SK-N-DZ (cell line): ENCODE measurements around the gene OPCML.

ENCODE experiments used
- DNase-seq: peaks from one replicate; pipeline ENCODE4 v3.0.0-alpha.2; 2015; ENCODE audit warnings: low spot score

The OPCML gene

GRCh38 chr11:132809070-132809469 lies 723.2 kb downstream of the OPCML start:
- no peak for DNase-seq

GRCh38 chr11:132804258-132804657 lies 728.0 kb downstream of the OPCML start:
- no peak for DNase-seq

DNA sequence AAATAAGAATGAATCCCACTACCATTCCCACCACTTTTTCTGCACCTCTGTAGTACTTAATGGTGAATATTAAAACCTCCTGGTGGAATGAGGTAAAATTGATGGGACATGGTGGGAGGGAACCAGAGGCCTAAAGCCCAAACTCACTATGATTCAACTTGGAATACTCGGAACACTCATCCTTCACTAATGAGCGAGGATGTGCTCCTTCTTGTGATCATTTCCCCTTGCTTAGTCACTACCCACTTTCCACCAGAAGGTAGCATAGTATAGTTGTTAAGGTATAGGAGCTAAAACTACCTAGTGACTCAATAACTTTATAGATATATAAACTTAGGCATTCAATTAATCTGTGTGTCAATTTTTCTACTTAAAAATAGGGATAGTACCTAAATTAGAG lies 728.9 kb downstream of the OPCML start:
- DNase-seq = no peak

- DNase-seq = no peak
These were observed 729.4 kb downstream of the OPCML start for GRCh38 chr11:132802947-132803346.

- no peak for DNase-seq
These were observed 738.5 kb downstream of the OPCML start for GRCh38 chr11:132793831-132794230.

DNA sequence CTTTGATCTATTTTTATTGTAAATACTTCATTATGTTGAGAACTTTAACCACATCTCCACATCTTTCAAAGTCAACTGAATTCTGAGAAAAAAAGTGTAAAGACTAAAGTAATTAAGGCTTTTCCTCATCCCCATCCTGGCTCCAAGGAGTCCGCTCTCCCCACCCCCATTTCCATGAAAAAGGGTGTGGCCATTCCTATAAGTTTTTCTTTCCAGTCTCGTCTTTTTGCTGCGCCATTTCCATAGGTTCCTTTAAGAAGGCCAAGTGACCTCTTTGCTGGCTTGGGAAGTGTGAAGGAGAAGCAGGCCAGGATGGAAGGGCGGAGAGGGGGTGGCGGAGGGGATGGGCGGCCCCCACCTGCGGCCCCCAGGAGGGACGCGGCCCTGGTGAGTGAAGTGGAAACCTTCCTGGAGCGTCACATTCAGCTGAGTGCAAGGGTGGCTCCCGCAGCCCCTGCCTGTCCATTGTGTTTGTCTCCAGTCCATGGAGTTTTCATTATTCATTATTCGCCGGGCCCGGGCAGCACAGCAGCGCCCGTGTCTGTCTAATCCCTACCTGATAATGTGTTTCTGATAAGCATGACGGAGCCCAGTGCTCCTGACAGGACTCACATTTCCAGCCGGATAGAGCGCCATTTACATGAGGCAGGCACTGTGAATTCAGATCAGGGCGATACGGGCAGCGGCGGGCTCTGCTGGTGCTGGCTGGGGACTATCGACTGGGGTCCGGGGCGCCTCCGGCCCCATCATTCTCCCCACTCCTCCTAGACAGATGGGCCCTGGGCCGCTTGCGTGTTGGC lies 739.8 kb downstream of the OPCML start:
- DNase-seq = peak; percentile 4

GRCh38 chr11:132790971-132791370 lies 741.3 kb downstream of the OPCML start:
- no peak for DNase-seq

GRCh38 chr11:132790466-132790865 lies 741.8 kb downstream of the OPCML start:
- DNase-seq = no peak

- DNase-seq = no peak
These were observed 743.4 kb downstream of the OPCML start for GRCh38 chr11:132788816-132789325.

DNA sequence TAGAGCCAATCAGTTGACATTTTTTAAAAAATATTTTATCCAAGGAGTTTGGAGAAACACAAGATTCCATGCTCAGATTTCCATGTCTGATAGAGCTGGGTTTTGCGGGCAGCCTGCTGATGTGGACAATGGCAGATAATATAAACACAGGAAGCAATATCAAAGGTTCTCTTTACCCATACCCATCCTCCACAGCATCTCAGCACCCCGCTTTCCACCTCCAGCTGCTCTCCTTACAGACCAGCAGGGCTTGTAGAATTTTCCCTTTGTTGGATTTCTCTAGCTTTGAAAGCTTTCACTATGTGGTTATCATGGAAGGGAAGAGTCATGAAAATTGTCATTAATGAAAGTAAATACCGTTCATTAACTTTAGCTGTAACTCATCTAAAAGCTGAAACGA lies 746.4 kb downstream of the OPCML start:
- DNase-seq = no peak

DNA sequence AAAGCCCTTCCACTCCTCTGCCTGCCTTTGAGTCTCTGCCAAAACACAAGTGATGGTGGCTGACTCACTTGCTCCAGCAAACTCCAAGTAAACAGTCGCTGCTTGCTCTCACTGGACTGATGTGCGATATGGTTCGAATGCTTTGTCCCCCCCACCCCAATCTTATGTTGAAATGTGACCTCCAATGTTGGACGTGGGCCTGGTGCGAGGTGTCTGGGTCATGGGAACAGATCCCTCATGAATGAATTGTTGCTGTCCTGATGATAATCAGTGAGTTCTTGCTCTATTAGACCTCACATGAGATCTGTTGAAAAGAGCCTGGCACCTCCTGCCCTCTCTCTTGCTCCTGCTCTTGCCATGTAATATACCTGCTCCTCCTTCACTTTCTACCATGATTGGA lies 747.9 kb downstream of the OPCML start:
- DNase-seq = no peak

DNA sequence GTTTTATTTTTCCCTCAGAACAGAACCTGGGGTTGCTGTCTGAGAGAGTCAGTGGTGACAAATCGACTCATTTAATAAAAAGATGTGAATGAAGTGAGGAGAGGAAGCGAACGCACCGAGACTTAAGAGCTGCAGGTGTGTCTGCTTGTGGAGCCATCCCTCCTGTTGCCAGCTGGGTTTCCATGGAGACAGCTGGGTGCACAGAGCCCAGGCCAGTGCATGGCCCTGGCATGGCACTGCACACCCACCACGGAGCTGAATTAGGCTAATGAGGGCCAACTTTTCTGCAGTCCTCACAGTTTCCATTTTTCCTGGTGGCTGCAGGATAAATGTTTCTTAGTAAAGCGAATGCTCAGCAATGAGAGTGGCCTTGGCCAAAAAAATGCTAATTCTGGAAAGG lies 750.2 kb downstream of the OPCML start:
- no peak for DNase-seq

- no peak for DNase-seq
These were observed 752.3 kb downstream of the OPCML start for GRCh38 chr11:132780046-132780445.

GRCh38 chr11:132779497-132779896 lies 752.8 kb downstream of the OPCML start:
- DNase-seq = no peak

- no peak for DNase-seq
These were observed 755.0 kb downstream of the OPCML start for GRCh38 chr11:132777067-132777975.

- DNase-seq = no peak
These were observed 758.5 kb downstream of the OPCML start for GRCh38 chr11:132773751-132774150.

DNA sequence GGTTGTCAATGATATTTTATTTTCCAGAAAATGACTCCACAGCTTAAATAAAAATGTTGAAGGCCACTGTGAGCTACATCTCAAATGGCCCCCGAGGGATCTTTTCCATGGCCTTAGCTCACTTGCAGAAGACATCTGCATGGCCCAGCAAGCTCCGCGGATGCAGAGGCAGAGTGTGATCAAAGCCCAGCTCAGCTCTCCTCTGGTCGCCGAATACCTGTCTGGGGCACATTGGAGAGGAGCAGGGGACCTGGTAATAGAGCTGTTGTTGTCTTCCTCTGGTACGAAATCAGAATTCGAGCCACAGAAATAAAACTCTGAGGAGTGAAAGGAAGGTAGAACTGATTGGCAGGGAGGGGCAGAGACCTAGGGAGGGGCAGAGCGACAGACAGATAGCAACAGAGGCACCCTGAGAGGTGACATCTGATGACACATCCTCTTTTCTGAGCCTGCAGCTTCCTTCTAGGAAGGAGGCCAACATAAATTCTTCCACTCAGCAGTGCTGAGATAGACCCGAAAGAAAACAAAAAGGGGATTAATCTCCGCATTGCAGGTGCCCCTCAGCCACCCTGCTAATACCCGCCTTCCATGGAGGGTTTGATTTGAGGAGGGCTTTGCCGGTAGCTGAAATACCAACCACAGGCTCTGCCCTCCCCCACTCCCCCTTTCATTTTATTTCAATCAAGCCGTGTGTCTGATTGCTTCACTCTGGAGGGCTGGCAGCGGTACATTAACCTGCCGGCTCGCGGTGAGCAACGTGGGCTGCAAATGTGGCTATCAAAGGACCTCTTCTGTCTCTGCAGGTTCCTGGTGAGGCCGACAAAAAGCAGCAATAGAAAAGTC lies 759.4 kb downstream of the OPCML start:
- no peak for DNase-seq

GRCh38 chr11:132771746-132772145 lies 760.6 kb downstream of the OPCML start:
- DNase-seq = no peak

DNA sequence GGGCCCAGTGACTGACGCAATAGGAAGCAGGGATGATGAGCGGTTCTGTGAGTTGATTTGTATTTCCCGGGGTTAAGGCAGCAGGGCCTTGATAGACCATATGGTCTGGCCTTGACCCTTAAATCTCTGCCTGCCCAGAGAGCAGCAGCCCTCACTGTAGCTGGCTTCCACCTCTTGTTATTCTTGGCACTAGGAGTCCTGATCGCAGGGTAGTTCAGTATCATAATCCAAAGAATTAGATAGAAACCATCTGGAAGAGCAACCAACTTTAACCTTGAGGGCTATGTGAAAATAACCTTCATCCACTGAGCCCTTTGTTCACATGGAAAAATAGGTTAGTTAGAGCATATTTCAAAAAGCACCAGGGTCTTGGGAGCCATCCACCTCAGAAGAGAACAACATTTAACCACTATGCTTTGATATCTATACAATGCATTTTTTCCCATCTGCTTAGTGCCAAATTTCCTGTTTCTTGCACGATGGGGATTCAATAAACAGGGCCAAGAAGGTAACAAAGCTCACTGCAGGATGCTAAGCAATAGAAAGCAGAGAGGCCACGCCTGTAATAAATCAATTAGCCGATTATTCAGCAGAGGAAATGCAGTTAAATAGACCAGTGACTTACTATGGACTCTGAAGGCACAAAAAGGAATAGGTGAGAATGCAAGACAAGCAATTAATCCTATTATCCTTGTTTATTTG lies 761.3 kb downstream of the OPCML start:
- no peak for DNase-seq

GRCh38 chr11:132763503-132763902 lies 768.8 kb downstream of the OPCML start:
- DNase-seq = no peak

DNA sequence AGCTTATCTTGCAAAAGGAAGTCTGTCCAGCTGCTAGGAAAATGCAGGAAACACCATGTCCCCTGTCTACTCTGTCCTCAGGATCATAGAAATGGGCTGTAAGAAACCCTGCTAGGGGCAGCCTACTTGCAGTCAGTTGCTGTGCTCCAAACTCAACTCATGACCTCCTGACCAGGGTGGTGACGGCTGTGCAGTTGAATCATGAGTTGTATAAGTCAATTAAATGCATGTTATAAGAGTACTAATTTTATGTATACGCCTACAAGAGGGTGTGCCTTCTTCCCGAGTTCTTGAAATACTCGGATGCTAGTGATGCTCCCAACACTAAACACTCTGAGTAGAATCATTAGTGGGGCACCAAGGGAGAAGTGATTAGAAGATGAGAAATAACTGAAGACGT lies 776.4 kb downstream of the OPCML start:
- DNase-seq = no peak
